Renal cortex interstitium (tissue), 11 donors: ENCODE data around the gene PTPA. TPM values are rescaled to one million over a fixed set of nuclear protein-coding genes. Genes with fewer than 3 reads are reported as not detected.
"Not testable (repeated sequence)": the region's sequence is repeated elsewhere in the genome, so short reads cannot be mapped to it uniquely, and the experiment has no call there.

Experiments
- DNase-seq, 11 donors: peaks; one replicate each; pipeline ENCODE4 v3.0.0-alpha.2; 2013; ENCODE audit warnings: low read depth in 9 of 11, low spot score in 4 of 11; ENCODE audit errors: extremely low read depth in 1 of 11
- polyA plus RNA-seq, 3 donors: library from polyadenylated mRNA; unstranded; fragments of 120-200 nt; gene quantifications; one replicate each; pipeline ENCODE4 v1.2.1, GENCODE V29; 2013; ENCODE audit not compliant: insufficient read length in 3 of 3

Gene PTPA
- polyA plus RNA-seq, 3 donors: 99.1 to 135 (median 119) TPM

GRCh38 chr9:129102095-129102525, 9.1 kb upstream of the PTPA start:
- no peak for DNase-seq

DNA sequence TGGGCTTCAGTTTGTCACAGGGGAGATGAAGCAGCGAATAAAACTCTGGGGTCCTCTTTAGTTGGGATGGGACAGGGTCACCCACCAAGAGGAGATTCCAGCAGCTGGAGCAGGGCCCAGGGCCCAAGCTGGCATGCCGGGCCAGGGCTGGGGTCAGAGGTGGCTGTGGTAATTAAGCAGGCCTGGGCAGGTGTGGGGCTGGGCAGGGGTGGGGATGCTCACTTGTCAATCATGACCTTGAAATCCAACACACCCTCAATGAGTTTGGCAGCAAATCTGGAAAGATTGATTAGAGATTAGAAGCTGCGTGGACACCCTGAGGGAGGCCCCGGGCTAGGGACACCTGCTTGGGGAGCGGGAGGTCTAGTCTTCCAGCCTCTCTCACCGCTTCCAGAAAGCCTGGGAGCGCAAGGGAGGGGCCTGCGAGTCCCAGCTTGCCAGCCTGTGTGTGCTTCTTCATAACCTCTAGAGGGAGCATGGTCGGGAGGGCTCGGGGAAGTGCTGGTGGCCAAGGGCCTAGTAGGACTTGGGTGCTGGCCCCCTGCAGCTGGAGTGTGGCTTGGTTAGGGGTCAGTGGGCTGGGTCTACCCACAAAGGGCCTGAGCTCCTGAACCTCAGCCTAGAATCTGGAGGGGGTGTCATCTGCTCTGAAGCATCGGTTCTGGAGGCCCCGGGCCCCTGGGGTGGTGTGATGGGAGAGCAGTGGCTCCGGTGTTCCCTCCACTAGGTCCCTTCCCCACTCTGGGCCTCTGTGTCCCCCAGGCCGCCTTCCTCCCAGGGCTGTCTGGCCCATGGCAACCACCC, 8.2 kb upstream of the PTPA start:
- DNase-seq: no peak

DNA sequence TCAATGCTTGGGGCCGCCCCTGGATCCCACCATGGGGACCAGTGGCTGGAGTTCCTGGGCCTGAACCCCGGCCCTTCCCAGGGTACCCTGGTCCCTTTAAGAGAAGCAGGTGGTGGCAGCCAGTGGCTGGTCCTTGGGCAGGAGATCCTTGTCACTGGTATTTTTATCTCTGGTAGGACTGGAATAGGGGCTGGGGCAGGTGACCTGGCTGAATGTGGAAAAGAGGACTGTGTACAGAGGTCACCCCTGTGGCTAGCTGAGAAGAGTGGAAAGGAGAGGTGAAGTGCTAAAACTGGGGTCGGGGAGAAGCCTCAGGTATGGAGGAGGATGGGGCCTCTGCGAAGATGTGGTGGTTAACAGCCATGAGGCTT, 7.6 kb upstream of the PTPA start:
- DNase-seq: no peak

- no peak for DNase-seq
Measured at GRCh38 chr9:129104051-129104450, 7.2 kb upstream of the PTPA start.

GRCh38 chr9:129105857-129106694, 5.1 kb upstream of the PTPA start:
- DNase-seq: no peak

- no peak for DNase-seq
Measured at GRCh38 chr9:129107651-129108050, 3.6 kb upstream of the PTPA start.

GRCh38 chr9:129108083-129108804, 3.0 kb upstream of the PTPA start:
- no peak for DNase-seq

GRCh38 chr9:129108805-129109536, 2.2 kb upstream of the PTPA start:
- no peak for DNase-seq

GRCh38 chr9:129109537-129109903, 1.7 kb upstream of the PTPA start:
- DNase-seq: no peak

DNA sequence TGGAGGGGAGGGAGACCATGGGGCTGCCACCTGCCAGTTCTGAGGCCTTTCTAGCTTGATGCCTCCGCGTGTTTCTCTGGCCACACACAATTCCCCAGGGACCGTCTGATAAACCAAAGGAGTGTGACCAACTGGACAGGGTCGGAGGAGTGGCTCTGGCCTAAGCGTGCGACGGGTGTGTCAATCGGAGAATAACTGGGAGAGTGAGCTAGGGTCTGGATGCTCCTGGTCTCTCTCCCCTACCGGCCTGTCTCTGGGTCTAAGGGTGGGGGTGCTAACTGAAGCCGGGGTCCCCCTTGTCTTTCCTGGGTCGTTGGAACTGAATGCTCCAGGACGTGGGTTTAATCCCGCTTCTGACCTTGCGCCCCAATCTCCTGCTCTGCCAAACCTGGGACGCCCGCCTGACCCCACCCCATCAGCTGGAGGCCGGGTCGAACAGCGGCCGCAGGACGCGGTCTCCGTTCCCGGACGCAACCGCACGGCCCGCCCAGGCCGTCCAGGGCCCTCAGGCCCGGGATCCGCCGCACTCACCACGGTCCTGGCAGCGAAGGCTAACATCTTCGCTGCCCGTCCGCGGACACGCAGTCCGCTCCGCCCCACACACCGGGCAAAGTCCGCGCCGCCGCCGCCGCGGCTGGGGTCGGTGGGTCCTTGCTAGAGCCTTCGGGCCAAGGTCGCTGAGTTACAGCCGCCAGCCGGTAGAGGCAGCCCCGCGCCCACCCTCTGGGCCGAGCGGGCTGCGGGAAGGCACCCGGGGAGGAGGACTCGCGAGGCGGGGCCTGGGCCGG, 1.1 kb upstream of the PTPA start:
- DNase-seq: peak in 1 of 11 donors; percentile 22

- peak in 4 of 11 donors; percentile 13 to 24 (median 23) for DNase-seq
Measured at GRCh38 chr9:129111528-129112151, 425 bp downstream of the PTPA start.

GRCh38 chr9:129112526-129112925, 1.3 kb downstream of the PTPA start:
- not testable (repeated sequence) for DNase-seq

- DNase-seq: no peak
Measured at GRCh38 chr9:129113645-129114304, 2.6 kb downstream of the PTPA start.

- no peak for DNase-seq
Measured at GRCh38 chr9:129118799-129119198, 7.6 kb downstream of the PTPA start.

DNA sequence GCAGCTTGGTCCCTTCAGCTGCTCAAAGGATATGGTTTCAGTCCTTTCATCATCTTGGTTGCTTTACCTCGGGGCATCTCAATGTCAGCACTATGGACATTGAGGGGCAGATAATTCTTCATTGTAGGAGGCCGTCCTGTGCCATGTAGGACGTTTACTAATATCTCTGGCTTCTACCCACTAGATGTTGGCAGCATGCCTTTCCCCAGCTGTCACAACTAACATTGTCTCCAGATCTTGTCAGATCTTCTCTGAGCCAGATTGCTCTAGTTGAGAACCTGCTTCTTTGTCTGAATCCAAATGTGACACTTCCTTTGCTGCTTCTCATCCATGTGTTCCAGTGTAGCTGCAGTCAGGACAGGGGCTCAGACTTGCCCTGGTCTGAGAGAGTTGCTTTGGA, 10.3 kb downstream of the PTPA start:
- DNase-seq: no peak

GRCh38 chr9:129122133-129122532, 10.9 kb downstream of the PTPA start:
- no peak for DNase-seq

- DNase-seq: not testable (repeated sequence)
Measured at GRCh38 chr9:129122976-129123375, 11.8 kb downstream of the PTPA start.
